Tongue (tissue), 3 donors: ENCODE measurements around the gene CCDC107. TPM values are rescaled to one million over a fixed set of nuclear protein-coding genes. Genes with fewer than 3 reads are reported as not detected.

Source experiments
- DNase-seq: peaks from one replicate; pipeline ENCODE4 v3.0.0-alpha.2; 2015
- small RNA-seq: library from RNA; depleted of rRNA; stranded (forward); fragments of <200 nt; gene quantifications from one replicate; pipeline ENCODE3, GENCODE V24; 2014; ENCODE audit warnings: low replicate concordance
- total RNA-seq: library from RNA; depleted of rRNA; stranded (reverse); fragments of >200 nt; gene quantifications from one replicate; pipeline ENCODE4 v1.2.3, GENCODE V29; 2014

The CCDC107 gene
- total RNA-seq, 1 donor from 2014 or later = 16.9 TPM

- DNase-seq = no peak
Observed at GRCh38 chr9:35703906-35704672, 46.0 kb downstream of the CCDC107 start.

- DNase-seq = no peak
Observed at GRCh38 chr9:35705372-35705771, 47.3 kb downstream of the CCDC107 start.

GRCh38 chr9:35705836-35706430, 47.8 kb downstream of the CCDC107 start:
- no peak for DNase-seq

- no peak for DNase-seq
Observed at GRCh38 chr9:35706951-35707350, 48.9 kb downstream of the CCDC107 start.

- no peak for DNase-seq
Observed at GRCh38 chr9:35708146-35708545, 50.1 kb downstream of the CCDC107 start.

- no peak for DNase-seq
Observed at GRCh38 chr9:35710818-35711500, 52.9 kb downstream of the CCDC107 start.

Small RNA genes within 50 kb of the gene (small RNA-seq; reads per million reads assigned to genes)
- gene RMRP (not detected), gene RN7SL22P (not detected)

Other genes starting within 250 kb of the CCDC107 start
- gene RUSC2, start 168.2 kb upstream of the CCDC107 start, total RNA-seq = 37.5 TPM
- 15.8 TPM for gene TESK1, start 53.0 kb upstream of the CCDC107 start, total RNA-seq
- gene CD72, start 39.9 kb upstream of the CCDC107 start, total RNA-seq = 1.7 TPM
- not detected for gene SIT1, start 7.4 kb upstream of the CCDC107 start, total RNA-seq
- 2,887 TPM for gene RMRP, start 273 bp upstream of the CCDC107 start, total RNA-seq
- gene ARHGEF39, start 6.9 kb downstream of the CCDC107 start, total RNA-seq = 1.0 TPM
- gene CA9, start 15.6 kb downstream of the CCDC107 start, total RNA-seq = 0.82 TPM
- gene TPM2, start 31.6 kb downstream of the CCDC107 start, total RNA-seq = 3,889 TPM
- gene TLN1, start 73.9 kb downstream of the CCDC107 start, total RNA-seq = 210 TPM
- 20.3 TPM for gene CREB3, start 74.4 kb downstream of the CCDC107 start, total RNA-seq
- gene GBA2, start 90.9 kb downstream of the CCDC107 start, total RNA-seq = 43.6 TPM
- 16.7 TPM for gene RGP1, start 91.0 kb downstream of the CCDC107 start, total RNA-seq
- gene MSMP, start 96.0 kb downstream of the CCDC107 start, total RNA-seq = not detected
- gene NPR2, start 133.3 kb downstream of the CCDC107 start, total RNA-seq = 24.5 TPM
- 3.7 TPM for gene SPAG8, start 154.0 kb downstream of the CCDC107 start, total RNA-seq
- 18.1 TPM for gene HINT2, start 156.8 kb downstream of the CCDC107 start, total RNA-seq
- not detected for gene FAM221B, start 170.4 kb downstream of the CCDC107 start, total RNA-seq
- 8.2 TPM for gene TMEM8B, start 170.9 kb downstream of the CCDC107 start, total RNA-seq
- gene OR13J1, start 212.1 kb downstream of the CCDC107 start, total RNA-seq = not detected
- not detected for gene HRCT1, start 247.9 kb downstream of the CCDC107 start, total RNA-seq